K562 (cell line): Measurements from ENCODE around the gene ELOVL1. TPM values are rescaled to one million over a fixed set of nuclear protein-coding genes. Genes with fewer than 3 reads are reported as not detected.

Experiments
- DMBX1 ChIP-seq: fragments of 250-450 bp; sonication (Bioruptor Pico); IDR thresholded peaks from 2 replicates; pipeline ENCODE4 v1.8.0; 2022; ENCODE audit warnings: inconsistent platforms, mild to moderate bottlenecking, moderate library complexity, borderline replicate concordance
- FOS ChIP-seq: IDR thresholded peaks from 3 replicates; pipeline ENCODE4 v1.6.1; 2011; ENCODE audit not compliant: insufficient read length; ENCODE audit errors: extremely low read depth
- FUS ChIP-seq: fragments of 200-400 bp; formaldehyde crosslinking; optimal IDR thresholded peaks from 2 replicates; pipeline ENCODE3; 2017; ENCODE audit warnings: low read depth, low read length
- GATA2 ChIP-seq: sonication (generic); formaldehyde crosslinking; IDR thresholded peaks from 2 replicates; pipeline ENCODE4 v1.4.0; 2020; ENCODE audit warnings: mild to moderate bottlenecking, missing genetic modification reagents
- HNRNPLL ChIP-seq: fragments of 200-400 bp; formaldehyde crosslinking; IDR thresholded peaks from 2 replicates; pipeline ENCODE4 v1.6.1; 2017; ENCODE audit warnings: low read length, low read depth, mild to moderate bottlenecking; ENCODE audit not compliant: poor library complexity, severe bottlenecking
- KDM2B ChIP-seq: fragments of 250-450 bp; sonication (Bioruptor Pico); IDR thresholded peaks from 2 replicates; pipeline ENCODE4 v1.8.0; 2021; ENCODE audit warnings: mild to moderate bottlenecking, moderate library complexity
- NBN ChIP-seq: fragments of 450-650 bp; IDR thresholded peaks from 2 replicates; pipeline ENCODE4 v1.6.1; 2016; ENCODE audit warnings: low read depth, mild to moderate bottlenecking
- SMAD3 ChIP-seq: fragments of 450-650 bp; formaldehyde crosslinking; conservative IDR thresholded peaks from 2 replicates; pipeline ENCODE4 v1.4.0; 2020; ENCODE audit warnings: mild to moderate bottlenecking
- TRIM28 ChIP-seq: fragments of 450-650 bp; IDR thresholded peaks from 2 replicates; pipeline ENCODE4 v1.6.1; 2017
- ZFX ChIP-seq: sonication (generic); formaldehyde crosslinking; IDR thresholded peaks from 2 replicates; pipeline ENCODE4 v1.8.0; 2022; ENCODE audit warnings: mild to moderate bottlenecking, missing genetic modification reagents, moderate library complexity
- ZNF347 ChIP-seq: fragments of 450-650 bp; formaldehyde crosslinking; IDR thresholded peaks from 2 replicates; pipeline ENCODE4 v1.4.0; 2020; ENCODE audit warnings: low read depth, mild to moderate bottlenecking, moderate library complexity
- ZSCAN32 ChIP-seq: fragments of 450-650 bp; formaldehyde crosslinking; IDR thresholded peaks from 2 replicates; pipeline ENCODE4 v1.4.0; 2020; ENCODE audit warnings: mild to moderate bottlenecking, moderate library complexity
- polyA plus RNA-seq, 8 experiments: library from polyadenylated mRNA; depleted of rRNA in 4 of 8; stranded (reverse) in 5 of 8; unstranded in 3 of 8; fragments of >200 nt; fragmentation: Nextera tagmentation in 2 of 8; fragmentation: Illumina TruSeq in 1 of 8; extraction: Ambion mirVana in 2 of 8; extraction: Trizol in 1 of 8; gene quantifications; 2 replicates each; pipeline versions ENCODE4 v1.2.1 to v1.2.3, GENCODE V29; 2011 to 2014; ENCODE audit warnings: inconsistent platforms in 1 of 8, missing spikeins in 1 of 8
- total RNA-seq, 7 experiments: library from RNA; depleted of rRNA in 6 of 7; stranded (reverse); fragments of >200 nt in 6 of 7; fragmentation: Illumina TruSeq in 2 of 7; extraction: Trizol in 2 of 7; gene quantifications; 2 replicates each; pipeline versions ENCODE4 v1.2.1 to v1.2.3, GENCODE V29; 2011 to 2021; ENCODE audit warnings: low replicate concordance in 1 of 7
- TF ChIP-seq, protein P1 (sequence below): fragments of 450-650 bp; IDR thresholded peaks from 2 replicates; pipeline ENCODE4 v1.6.1; 2014; ENCODE audit warnings: low read depth, mild to moderate bottlenecking, moderate library complexity, borderline replicate concordance
- TF ChIP-seq, protein P2 (sequence below): fragments of 450-650 bp; IDR thresholded peaks from 2 replicates; pipeline ENCODE4 v1.6.1; 2016; ENCODE audit warnings: low read depth, mild to moderate bottlenecking, moderate library complexity
- TF ChIP-seq, protein P3 (sequence below): fragments of 450-650 bp; IDR thresholded peaks from 2 replicates; pipeline ENCODE4 v1.6.1; 2016; ENCODE audit warnings: mild to moderate bottlenecking, moderate library complexity

The ELOVL1 gene
- total and polyA plus RNA-seq, 9 of the 15 experiments (the other 6 are each of a cell fraction or from before 2014, with no cell fraction given): 51.0 to 157 (median 70.3) TPM

DNA sequence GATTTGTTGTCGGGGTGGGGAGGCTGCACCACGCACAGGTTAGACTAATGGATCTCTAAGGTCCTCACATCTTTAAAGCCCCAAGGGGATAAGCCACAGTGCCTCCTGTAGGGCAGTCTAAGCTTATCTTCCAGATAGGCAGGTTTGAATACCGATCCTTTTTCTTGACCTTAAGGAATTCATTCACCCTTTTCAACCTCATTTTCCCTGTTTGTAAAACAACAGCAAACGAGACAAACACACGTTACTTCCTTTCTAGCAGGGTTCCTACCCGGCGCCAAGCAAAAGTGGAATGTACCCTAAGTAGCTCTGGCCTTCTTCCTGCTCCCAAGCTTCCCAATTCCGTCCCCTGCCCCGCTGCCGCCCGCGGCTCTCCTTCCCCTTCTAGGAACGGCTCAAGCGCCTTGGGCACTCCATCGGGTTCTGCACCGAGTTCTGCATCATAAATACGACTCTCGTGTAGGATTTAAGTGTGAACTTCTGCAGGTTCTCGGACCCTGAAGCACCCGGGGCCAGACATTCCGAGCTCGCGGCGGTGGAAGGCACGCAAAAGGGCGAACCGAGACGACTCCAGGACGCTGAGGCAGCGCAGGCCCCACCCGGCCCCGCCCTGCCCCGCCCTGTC, 9.6 kb downstream of the ELOVL1 start (continued):
- TF ChIP-seq, protein P1, sequence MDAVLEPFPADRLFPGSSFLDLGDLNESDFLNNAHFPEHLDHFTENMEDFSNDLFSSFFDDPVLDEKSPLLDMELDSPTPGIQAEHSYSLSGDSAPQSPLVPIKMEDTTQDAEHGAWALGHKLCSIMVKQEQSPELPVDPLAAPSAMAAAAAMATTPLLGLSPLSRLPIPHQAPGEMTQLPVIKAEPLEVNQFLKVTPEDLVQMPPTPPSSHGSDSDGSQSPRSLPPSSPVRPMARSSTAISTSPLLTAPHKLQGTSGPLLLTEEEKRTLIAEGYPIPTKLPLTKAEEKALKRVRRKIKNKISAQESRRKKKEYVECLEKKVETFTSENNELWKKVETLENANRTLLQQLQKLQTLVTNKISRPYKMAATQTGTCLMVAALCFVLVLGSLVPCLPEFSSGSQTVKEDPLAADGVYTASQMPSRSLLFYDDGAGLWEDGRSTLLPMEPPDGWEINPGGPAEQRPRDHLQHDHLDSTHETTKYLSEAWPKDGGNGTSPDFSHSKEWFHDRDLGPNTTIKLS: no peak
- TF ChIP-seq FUS (no peak), KDM2B (CRISPR knock-in tag) (peak; percentile 38; the same call in 1 of the 2 replicates), FOS (no peak), GATA2 (CRISPR knock-in tag) (peak; percentile 41; the same call in 1 of the 2 replicates), ZNF347 (CRISPR knock-in tag) (no peak), HNRNPLL (peak; percentile 55), NBN (peak; percentile 86), ZSCAN32 (CRISPR knock-in tag) (no peak), TRIM28 (peak; percentile 50; the same call in 1 of the 2 replicates), ZFX (CRISPR knock-in tag) (peak; percentile 85), SMAD3 (CRISPR knock-in tag) (no peak), DMBX1 (no peak; the same call in 1 of the 2 replicates)
- TF ChIP-seq, protein P2, sequence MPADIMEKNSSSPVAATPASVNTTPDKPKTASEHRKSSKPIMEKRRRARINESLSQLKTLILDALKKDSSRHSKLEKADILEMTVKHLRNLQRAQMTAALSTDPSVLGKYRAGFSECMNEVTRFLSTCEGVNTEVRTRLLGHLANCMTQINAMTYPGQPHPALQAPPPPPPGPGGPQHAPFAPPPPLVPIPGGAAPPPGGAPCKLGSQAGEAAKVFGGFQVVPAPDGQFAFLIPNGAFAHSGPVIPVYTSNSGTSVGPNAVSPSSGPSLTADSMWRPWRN: no peak
- TF ChIP-seq, protein P3, sequence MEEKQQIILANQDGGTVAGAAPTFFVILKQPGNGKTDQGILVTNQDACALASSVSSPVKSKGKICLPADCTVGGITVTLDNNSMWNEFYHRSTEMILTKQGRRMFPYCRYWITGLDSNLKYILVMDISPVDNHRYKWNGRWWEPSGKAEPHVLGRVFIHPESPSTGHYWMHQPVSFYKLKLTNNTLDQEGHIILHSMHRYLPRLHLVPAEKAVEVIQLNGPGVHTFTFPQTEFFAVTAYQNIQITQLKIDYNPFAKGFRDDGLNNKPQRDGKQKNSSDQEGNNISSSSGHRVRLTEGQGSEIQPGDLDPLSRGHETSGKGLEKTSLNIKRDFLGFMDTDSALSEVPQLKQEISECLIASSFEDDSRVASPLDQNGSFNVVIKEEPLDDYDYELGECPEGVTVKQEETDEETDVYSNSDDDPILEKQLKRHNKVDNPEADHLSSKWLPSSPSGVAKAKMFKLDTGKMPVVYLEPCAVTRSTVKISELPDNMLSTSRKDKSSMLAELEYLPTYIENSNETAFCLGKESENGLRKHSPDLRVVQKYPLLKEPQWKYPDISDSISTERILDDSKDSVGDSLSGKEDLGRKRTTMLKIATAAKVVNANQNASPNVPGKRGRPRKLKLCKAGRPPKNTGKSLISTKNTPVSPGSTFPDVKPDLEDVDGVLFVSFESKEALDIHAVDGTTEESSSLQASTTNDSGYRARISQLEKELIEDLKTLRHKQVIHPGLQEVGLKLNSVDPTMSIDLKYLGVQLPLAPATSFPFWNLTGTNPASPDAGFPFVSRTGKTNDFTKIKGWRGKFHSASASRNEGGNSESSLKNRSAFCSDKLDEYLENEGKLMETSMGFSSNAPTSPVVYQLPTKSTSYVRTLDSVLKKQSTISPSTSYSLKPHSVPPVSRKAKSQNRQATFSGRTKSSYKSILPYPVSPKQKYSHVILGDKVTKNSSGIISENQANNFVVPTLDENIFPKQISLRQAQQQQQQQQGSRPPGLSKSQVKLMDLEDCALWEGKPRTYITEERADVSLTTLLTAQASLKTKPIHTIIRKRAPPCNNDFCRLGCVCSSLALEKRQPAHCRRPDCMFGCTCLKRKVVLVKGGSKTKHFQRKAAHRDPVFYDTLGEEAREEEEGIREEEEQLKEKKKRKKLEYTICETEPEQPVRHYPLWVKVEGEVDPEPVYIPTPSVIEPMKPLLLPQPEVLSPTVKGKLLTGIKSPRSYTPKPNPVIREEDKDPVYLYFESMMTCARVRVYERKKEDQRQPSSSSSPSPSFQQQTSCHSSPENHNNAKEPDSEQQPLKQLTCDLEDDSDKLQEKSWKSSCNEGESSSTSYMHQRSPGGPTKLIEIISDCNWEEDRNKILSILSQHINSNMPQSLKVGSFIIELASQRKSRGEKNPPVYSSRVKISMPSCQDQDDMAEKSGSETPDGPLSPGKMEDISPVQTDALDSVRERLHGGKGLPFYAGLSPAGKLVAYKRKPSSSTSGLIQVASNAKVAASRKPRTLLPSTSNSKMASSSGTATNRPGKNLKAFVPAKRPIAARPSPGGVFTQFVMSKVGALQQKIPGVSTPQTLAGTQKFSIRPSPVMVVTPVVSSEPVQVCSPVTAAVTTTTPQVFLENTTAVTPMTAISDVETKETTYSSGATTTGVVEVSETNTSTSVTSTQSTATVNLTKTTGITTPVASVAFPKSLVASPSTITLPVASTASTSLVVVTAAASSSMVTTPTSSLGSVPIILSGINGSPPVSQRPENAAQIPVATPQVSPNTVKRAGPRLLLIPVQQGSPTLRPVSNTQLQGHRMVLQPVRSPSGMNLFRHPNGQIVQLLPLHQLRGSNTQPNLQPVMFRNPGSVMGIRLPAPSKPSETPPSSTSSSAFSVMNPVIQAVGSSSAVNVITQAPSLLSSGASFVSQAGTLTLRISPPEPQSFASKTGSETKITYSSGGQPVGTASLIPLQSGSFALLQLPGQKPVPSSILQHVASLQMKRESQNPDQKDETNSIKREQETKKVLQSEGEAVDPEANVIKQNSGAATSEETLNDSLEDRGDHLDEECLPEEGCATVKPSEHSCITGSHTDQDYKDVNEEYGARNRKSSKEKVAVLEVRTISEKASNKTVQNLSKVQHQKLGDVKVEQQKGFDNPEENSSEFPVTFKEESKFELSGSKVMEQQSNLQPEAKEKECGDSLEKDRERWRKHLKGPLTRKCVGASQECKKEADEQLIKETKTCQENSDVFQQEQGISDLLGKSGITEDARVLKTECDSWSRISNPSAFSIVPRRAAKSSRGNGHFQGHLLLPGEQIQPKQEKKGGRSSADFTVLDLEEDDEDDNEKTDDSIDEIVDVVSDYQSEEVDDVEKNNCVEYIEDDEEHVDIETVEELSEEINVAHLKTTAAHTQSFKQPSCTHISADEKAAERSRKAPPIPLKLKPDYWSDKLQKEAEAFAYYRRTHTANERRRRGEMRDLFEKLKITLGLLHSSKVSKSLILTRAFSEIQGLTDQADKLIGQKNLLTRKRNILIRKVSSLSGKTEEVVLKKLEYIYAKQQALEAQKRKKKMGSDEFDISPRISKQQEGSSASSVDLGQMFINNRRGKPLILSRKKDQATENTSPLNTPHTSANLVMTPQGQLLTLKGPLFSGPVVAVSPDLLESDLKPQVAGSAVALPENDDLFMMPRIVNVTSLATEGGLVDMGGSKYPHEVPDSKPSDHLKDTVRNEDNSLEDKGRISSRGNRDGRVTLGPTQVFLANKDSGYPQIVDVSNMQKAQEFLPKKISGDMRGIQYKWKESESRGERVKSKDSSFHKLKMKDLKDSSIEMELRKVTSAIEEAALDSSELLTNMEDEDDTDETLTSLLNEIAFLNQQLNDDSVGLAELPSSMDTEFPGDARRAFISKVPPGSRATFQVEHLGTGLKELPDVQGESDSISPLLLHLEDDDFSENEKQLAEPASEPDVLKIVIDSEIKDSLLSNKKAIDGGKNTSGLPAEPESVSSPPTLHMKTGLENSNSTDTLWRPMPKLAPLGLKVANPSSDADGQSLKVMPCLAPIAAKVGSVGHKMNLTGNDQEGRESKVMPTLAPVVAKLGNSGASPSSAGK: no peak
